Stimulated activated CD4-positive, alpha-beta T cell treated with anti-CD3 and anti-CD28 coated beads, Interleukin-12 subunit alpha, Interleukin-12 subunit beta, amount 100 ng/mL, for 24 hours (primary cell): ENCODE results near the gene UBE2V1.
"Not testable (repeated sequence)": the region's sequence is repeated elsewhere in the genome, so short reads cannot be mapped to it uniquely, and the experiment has no call there.

Source experiments
- DNase-seq, 2 experiments: peaks; one replicate each; pipeline ENCODE4 v3.0.0-alpha.2; 2020; ENCODE audit warnings: low read depth in 2 of 2

UBE2V1 gene

GRCh38 chr20:50137702-50138101 is 24.8 kb upstream of the UBE2V1 start:
- DNase-seq: not testable (repeated sequence)

- DNase-seq: no peak
Measured at GRCh38 chr20:50136822-50137599, 24.1 kb upstream of the UBE2V1 start.

- not testable (repeated sequence) for DNase-seq
Measured at GRCh38 chr20:50135157-50135556, 22.2 kb upstream of the UBE2V1 start.

DNA sequence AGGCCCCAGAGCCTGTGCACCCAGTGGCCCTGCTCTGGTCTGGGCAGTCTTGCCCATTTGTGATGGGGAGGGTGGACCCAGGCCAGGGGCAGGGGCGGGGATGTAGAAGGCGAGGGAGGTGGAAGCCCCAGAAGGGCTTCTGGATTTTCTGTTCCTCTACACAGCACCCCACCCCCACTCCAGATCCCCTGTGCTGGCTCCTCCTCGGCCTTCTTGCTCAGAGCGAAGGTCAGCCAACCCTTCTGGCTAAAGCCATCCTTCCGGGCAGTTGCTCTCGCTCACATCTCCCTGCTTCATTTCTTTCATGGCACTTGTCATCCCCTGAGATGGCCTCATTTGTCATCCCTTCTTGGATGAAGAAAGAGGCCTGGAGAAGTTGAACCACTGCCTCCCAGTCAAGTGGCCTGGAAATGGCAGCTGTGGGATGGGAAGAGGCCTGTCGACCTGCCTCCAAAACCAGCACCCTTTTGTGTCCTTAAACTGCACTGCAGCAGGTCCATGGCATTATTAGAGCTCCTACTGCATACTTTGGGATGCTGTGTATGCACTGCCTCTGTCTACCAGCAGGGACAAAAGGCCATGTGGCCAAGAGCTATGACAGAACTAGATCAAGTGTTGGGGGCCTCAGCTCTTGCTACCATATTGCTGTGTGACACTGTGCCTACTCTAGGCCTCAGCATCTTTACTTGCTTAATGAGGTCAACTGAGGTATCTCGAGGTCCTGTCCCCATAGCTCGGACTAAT is 20.7 kb upstream of the UBE2V1 start:
- DNase-seq: no peak

DNA sequence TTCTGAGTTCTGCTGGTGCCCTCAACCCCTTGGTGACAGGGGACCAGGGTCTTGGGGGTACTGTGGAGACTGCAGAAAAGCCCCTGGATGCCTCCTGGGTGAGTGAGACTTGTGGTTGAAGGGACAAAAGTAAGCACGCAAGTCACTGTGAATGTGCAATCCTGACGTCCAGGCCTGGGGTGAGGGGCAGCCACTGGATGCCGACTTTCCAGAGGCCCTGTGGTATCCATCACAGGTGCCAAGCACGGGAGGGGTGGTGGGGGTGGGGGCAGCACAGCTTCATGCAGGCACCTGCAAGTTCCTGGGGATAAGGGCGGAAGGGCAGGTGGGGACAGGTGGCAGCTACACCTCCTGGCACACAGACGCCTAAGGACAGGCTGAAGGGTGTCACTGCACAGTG is 20.1 kb upstream of the UBE2V1 start:
- no peak for DNase-seq

- DNase-seq: no peak
Measured at GRCh38 chr20:50130995-50131394, 18.0 kb upstream of the UBE2V1 start.

DNA sequence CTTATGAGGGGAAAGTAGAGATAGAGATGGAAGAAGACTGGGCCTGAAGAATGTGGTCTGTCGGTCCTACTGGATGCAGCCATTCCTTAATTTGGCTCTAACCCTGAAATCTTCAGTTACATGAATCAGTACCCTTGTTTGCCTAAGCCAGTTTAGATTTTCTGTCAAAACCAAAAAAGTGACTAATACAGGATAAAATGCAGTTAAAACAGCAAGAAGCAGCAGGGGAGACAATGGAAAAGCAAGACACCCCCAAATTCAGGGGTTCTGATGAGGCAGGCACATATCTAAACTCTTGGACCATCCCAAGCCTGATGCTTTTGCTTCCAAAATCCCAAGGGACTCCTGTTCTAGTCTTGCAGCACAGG is 17.4 kb upstream of the UBE2V1 start:
- DNase-seq: no peak

GRCh38 chr20:50129662-50130355 is 16.9 kb upstream of the UBE2V1 start:
- DNase-seq: no peak

- no peak for DNase-seq
Measured at GRCh38 chr20:50128520-50128905, 15.6 kb upstream of the UBE2V1 start.

DNA sequence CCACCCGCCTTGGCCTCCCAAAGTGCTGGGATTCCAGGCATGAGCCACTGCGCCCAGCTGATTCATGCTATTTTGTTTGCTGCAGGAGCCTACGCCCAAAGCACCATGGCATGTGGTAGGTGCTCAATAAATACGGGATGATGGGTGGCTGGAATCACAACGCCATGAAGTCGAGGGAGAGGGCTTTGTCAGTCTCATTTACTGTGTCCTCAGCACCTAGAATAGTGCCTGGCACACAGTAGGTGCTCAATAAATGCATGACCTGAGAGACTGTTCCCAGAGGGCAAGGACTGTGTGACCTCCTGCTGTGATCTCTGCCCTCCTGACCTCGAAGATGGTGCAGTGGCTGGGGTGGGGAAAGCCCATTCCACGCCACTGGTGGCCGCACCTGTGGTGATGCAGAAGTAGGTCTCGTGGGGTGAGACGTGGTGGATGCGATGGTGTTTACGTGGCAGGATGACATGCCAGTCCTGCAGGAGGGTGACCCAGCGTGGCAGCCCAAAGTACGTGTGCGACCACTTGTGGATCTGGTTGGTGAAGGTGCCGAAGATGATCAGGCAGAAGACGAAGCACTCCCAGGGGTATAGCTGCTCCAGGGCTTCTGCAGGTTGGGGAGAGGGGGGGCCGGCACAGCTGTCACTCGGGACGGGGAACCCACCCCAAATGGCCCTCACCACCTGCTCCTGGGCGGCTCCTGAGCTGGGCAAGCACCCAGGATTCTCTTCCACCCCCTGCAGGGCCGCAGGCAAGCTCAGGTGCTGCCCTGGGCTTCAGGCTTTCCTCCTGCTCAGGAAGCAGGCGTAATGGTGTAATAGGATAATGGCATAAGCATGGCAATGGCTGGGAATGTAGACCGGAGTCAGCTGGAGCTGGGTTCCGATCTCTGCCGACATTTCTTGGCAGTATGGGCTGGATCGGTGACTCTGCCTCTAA is 14.9 kb upstream of the UBE2V1 start:
- no peak for DNase-seq

DNA sequence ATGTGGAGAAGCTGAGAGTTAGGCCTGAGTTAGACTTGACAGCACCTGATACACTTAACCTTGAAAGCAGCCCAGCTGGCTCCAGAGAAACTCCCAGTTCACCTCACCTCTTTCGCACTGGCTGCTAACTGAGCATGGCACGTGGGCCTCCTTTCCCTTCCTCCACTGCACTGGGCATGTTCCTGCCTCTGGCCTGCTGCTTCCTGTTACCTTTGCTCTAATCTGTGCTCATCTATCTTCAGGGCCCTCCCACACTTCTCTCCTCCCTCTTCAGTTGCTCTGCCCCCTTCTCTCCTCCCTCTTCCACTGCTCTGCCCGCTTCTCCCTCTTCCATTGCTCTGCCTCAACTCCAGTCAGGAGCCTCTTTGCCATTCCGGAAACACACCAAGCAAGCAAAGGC is 13.7 kb upstream of the UBE2V1 start:
- DNase-seq: no peak

GRCh38 chr20:50125279-50125678 is 12.3 kb upstream of the UBE2V1 start:
- DNase-seq: no peak

DNA sequence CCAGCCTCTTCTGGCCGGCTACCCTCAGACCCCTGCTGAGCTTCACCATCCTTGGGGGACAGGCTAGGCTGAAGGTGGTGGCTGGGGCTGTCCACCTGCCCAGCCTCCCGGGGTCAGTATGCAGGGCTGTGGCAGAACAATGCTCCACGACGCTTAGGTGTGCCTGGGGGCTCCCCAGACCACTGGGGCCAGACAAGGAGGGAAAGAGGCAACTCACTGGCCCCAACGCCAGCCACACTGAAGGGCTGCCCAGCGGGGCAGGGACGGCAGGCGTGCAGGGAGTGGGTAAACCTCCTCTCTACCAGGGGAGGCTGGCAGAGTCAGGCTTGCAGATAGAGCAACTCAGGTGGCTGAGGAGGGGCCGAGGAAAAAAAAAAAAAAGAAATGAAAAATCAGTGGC is 11.5 kb upstream of the UBE2V1 start:
- no peak for DNase-seq

DNA sequence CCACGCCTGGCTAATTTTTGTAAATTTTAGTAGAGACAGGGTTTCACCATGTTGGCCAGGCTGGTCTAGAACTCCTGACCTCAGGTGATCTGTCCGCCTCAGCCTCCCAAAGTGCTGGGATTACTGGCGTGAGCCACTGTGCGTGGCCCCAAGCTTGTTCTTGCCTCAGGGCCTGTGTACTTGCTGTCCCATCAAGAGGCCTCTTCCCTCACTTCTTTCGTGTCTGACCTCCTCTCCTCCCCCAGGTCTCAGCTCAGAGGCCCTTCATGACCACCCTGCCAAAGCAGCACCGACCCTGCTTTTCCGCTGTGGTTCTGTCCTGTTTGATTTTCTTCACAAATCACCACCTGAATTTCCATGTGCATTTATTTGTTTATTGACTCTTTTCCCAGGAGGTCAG is 10.5 kb upstream of the UBE2V1 start:
- no peak for DNase-seq

DNA sequence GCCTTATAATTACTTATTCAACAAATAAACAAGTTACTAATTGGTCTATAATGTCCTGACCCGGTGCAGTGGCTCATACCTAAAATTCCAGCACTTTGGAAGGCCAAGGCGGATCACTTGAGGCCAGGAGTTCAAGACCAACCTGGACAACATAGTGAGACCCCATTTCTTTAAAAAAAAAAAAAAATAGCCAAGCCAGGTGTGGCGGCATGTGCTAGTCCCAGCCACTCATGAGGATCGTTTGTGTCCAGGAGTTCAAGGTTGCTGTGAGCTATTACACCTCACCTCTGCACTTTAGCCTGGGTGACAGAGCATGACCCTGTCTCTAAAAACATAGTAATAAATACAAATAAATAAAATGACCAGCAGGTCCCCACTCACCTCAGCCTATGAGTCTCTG is 9.8 kb upstream of the UBE2V1 start:
- no peak for DNase-seq

GRCh38 chr20:50121858-50122271 is 8.9 kb upstream of the UBE2V1 start:
- DNase-seq: no peak

DNA sequence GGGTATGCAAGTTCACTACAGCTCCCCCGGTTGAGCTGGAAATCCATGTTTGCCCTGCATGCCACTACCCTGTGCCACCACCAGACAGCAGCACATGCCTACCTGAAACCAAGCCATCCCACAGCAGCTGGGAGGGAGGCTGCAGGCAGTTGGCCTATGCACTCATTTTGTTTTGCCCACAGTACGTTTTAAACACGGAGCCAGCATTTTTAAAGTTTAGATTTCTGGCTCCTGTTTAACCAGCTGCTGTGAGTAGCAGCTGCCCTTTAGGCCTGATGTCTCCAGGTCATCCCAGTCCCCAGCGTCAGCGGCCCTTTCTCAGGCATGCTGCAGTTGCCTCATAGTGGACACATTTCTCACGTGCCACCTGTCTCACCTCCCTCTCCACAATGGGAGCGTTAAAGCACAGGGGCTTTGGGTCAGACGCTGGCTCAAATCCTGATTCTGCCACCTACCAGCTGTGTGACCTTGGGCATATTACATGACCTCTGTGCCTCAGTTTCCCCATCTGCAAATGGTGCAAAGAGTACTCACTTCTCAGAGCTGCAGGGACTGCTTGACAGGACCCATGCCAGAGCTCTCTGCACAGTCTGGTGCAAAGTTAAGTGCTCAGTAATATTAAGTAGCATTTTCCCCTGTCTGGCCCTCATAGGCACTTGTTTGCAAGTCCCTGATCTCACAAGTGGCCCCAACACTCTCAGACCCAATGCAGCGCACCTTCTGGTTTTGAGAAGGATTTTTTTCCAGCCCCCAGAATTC is 8.2 kb upstream of the UBE2V1 start:
- DNase-seq: peak in 1 of 2 experiments; percentile 37

GRCh38 chr20:50118203-50118602 is 5.3 kb upstream of the UBE2V1 start:
- no peak for DNase-seq

GRCh38 chr20:50116368-50116999 is 3.5 kb upstream of the UBE2V1 start:
- no peak for DNase-seq

- DNase-seq: peak; percentile 87
Measured at GRCh38 chr20:50115591-50116367, 2.8 kb upstream of the UBE2V1 start.
